Body of pancreas (tissue), 4 donors: Measurements from ENCODE around the gene HSPBAP1. TPM values are rescaled to one million over a fixed set of nuclear protein-coding genes. Genes with fewer than 3 reads are reported as not detected.
A peak's percentile ranks its signal among the peaks of the same experiment; 100 is the strongest.

Experiments
- ATAC-seq: fragments of 150-250 bp; one replicate; pipeline ENCODE4 v1.9.1; 2016
- DNase-seq, 4 donors: peaks; one replicate each; pipeline ENCODE4 v3.0.0-alpha.2; 2019
- H3K27ac ChIP-seq, 4 donors: fragments of 200-600 bp; sonication (generic); 1 replicate in 3 of 4; 2 replicates in 1 of 4; pipeline versions ENCODE4 v1.5.1 to v1.6.1; 2016 to 2019; ENCODE audit warnings: mild to moderate bottlenecking in 1 of 4, mixed read lengths in 1 of 4, moderate library complexity in 1 of 4
- H3K27me3 ChIP-seq, 2 donors: fragments of 200-600 bp; sonication (generic); one replicate each; pipeline ENCODE4 v1.6.0; 2016; ENCODE audit warnings: mild to moderate bottlenecking in 1 of 2
- H3K36me3 ChIP-seq, 2 donors: fragments of 200-600 bp; sonication (generic); replicated peaks in 1 of 2; 2 replicates each; pipeline ENCODE4 v1.5.1; 2016; ENCODE audit warnings: low read depth in 2 of 2; ENCODE audit not compliant: insufficient read depth in 1 of 2
- H3K4me1 ChIP-seq: fragments of 200-600 bp; sonication (generic); one replicate; pipeline ENCODE4 v1.6.0; 2016
- H3K4me3 ChIP-seq, 2 donors: fragments of 200-600 bp; sonication (generic); 1 replicate in 1 of 2; 2 replicates in 1 of 2; pipeline ENCODE4 v1.5.1; 2016 to 2019
- H3K9me3 ChIP-seq, 3 donors: fragments of 200-600 bp; sonication (generic); 1 replicate in 2 of 3; 2 replicates in 1 of 3; pipeline ENCODE4 v1.5.1; 2016
- POLR2A ChIP-seq, 3 donors: fragments of 450-650 bp; IDR thresholded peaks; one replicate each; pipeline ENCODE4 v1.6.1; 2016; ENCODE audit warnings: antibody characterized with exemption in 3 of 3, mild to moderate bottlenecking in 2 of 3
- WGBS, 2 donors: methylation state at CpG; one replicate each; pipeline ENCODE4 v1.1.5; 2017; 5-methylcytosine and 5-hydroxymethylcytosine counted together
- intact Hi-C: fragments of 100-400 bp; cut with DNase I; formaldehyde crosslinking; loops from one replicate; pipeline ENCODE4 v1.15.1; 2023
- total RNA-seq, 2 donors: library from RNA; depleted of rRNA; stranded (reverse); fragments of >200 nt; gene quantifications; one replicate each; pipeline ENCODE4 v1.1.0, GENCODE V29; 2016
- TF ChIP-seq, protein P1 (sequence below), 7 experiments: fragments of 450-650 bp in 4 of 7; fragments of 200-600 bp in 3 of 7; sonication (generic) in 3 of 7; IDR thresholded peaks; one replicate each; pipeline ENCODE4 v1.5.1; 2016 to 2019; ENCODE audit warnings: antibody characterized with exemption in 7 of 7

HSPBAP1 gene
- total RNA-seq, 2 donors from 2014 or later: 9.2 to 9.6 TPM

DNA sequence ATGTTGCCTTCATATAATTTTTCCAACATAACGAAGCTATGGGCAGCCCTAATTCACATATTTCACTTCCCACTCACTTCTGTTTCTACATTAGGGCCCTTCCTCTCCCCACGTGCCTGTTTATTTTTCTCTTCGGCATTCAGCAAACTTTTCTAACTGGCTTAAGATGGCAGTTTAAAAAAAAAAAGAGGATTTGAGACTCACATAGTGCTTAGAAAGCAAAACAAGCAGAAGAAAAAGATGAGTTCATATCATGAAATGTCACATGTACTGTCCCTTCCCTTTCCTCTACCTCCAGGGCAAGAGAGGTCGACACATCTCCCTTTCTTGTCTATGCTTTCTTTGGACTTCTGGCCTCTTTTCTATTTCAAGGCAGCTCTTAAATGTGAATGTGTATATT is 31.8 kb upstream of the HSPBAP1 start:
- Histone ChIP-seq H3K36me3 (peaks cover 0 to 7% of the 10 kb centered on the region in 2 donors), H3K27ac (no peak overlapping the region), H3K9me3 (no peaks in the 10 kb centered on the region), H3K4me3 (no peak overlapping the region), H3K27me3 (no peaks in the 10 kb centered on the region), H3K4me1 (no peaks in the 10 kb centered on the region)
- TF ChIP-seq, protein P1, sequence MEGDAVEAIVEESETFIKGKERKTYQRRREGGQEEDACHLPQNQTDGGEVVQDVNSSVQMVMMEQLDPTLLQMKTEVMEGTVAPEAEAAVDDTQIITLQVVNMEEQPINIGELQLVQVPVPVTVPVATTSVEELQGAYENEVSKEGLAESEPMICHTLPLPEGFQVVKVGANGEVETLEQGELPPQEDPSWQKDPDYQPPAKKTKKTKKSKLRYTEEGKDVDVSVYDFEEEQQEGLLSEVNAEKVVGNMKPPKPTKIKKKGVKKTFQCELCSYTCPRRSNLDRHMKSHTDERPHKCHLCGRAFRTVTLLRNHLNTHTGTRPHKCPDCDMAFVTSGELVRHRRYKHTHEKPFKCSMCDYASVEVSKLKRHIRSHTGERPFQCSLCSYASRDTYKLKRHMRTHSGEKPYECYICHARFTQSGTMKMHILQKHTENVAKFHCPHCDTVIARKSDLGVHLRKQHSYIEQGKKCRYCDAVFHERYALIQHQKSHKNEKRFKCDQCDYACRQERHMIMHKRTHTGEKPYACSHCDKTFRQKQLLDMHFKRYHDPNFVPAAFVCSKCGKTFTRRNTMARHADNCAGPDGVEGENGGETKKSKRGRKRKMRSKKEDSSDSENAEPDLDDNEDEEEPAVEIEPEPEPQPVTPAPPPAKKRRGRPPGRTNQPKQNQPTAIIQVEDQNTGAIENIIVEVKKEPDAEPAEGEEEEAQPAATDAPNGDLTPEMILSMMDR (IDR thresholded peaks at IDR 0.05): no peak
- no peak for TF ChIP-seq POLR2A (IDR thresholded peaks at IDR 0.05)
- no peak for ATAC-seq
- WGBS, 2 donors: 75 to 89% methylated on average over 4 of the region's 4 CpGs
- peak in 1 of 4 donors; percentile 6 for DNase-seq
- intact Hi-C loops: no loop called here

GRCh38 chr3:122824465-122825381 is 31.1 kb upstream of the HSPBAP1 start:
- WGBS, 2 donors: 80% methylated on average over 4 to 7 of the region's 7 CpGs
- DNase-seq (no peak), ATAC-seq (no peak)
- H3K4me1 ChIP-seq: no peaks in the 10 kb centered on the region
- no peak overlapping the region for H3K27ac ChIP-seq
- no peaks in the 10 kb centered on the region for H3K27me3 ChIP-seq
- no peak overlapping the region for H3K4me3 ChIP-seq
- TF ChIP-seq, protein P1 (IDR thresholded peaks at IDR 0.05): no peak
- TF ChIP-seq POLR2A (IDR thresholded peaks at IDR 0.05): no peak
- no peaks in the 10 kb centered on the region for H3K9me3 ChIP-seq
- H3K36me3 ChIP-seq: peaks cover 0 to 7% of the 10 kb centered on the region in 2 donors
- intact Hi-C loops: no loop called here

DNA sequence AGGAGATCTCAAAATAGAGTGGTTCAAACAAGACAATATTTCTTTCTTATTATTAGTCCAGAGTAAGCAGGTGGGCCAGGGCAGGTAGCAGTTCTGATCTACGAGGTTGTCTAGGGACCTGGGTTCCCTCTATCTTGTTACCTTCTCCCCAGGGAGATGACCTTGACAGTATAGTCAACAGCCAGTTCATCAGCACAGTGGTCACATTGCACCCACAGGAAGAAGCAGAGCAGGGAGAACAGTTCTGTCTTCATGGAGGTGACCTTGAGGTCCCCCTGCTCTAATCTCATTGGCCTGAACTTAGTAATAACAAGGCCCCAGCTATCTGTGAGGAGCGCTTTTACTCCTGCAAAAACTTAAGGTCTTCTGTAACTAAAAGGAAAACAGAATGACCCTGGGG is 23.0 kb upstream of the HSPBAP1 start:
- Histone ChIP-seq H3K4me3 (no peak overlapping the region), H3K27ac (peak overlapping the region in 1 of 4 donors; percentile 10), H3K27me3 (no peaks in the 10 kb centered on the region), H3K9me3 (no peaks in the 10 kb centered on the region), H3K4me1 (no peaks in the 10 kb centered on the region), H3K36me3 (no peaks in the 10 kb centered on the region)
- TF ChIP-seq, protein P1 (IDR thresholded peaks at IDR 0.05): no peak
- no peak for TF ChIP-seq POLR2A (IDR thresholded peaks at IDR 0.05)
- no peak for ATAC-seq
- WGBS, 2 donors: 54 to 56% methylated on average over 2 of the region's 2 CpGs
- intact Hi-C loops: no loop called here
- no peak for DNase-seq

- TF ChIP-seq, protein P1 (IDR thresholded peaks at IDR 0.05): no peak
- TF ChIP-seq POLR2A (IDR thresholded peaks at IDR 0.05): no peak
- H3K27ac ChIP-seq: no peak overlapping the region
- ATAC-seq (no peak), DNase-seq (no peak)
- no peaks in the 10 kb centered on the region for H3K4me1 ChIP-seq
- H3K9me3 ChIP-seq: no peaks in the 10 kb centered on the region
- H3K27me3 ChIP-seq: no peaks in the 10 kb centered on the region
- H3K36me3 ChIP-seq: no peaks in the 10 kb centered on the region
- H3K4me3 ChIP-seq: no peak overlapping the region
- intact Hi-C loops: no loop called here
Measured at GRCh38 chr3:122810734-122811133, 17.1 kb upstream of the HSPBAP1 start.

GRCh38 chr3:122803977-122804376 is 10.3 kb upstream of the HSPBAP1 start:
- no peak for DNase-seq
- Histone ChIP-seq H3K9me3 (no peaks in the 10 kb centered on the region), H3K27me3 (no peaks in the 10 kb centered on the region), H3K4me1 (peaks cover 7% of the 10 kb centered on the region), H3K36me3 (no peaks in the 10 kb centered on the region), H3K27ac (no peak overlapping the region), H3K4me3 (no peak overlapping the region)
- no peak for ATAC-seq
- intact Hi-C loops: no loop called here
- WGBS, 2 donors: 81 to 88% methylated on average over 2 of the region's 2 CpGs
- no peak for TF ChIP-seq POLR2A (IDR thresholded peaks at IDR 0.05)
- TF ChIP-seq, protein P1 (IDR thresholded peaks at IDR 0.05): no peak
